Measurements from ENCODE around the gene STK32C. TPM values are rescaled to one million over a fixed set of nuclear protein-coding genes. Genes with fewer than 3 reads are reported as not detected.

The STK32C gene
- total and polyA plus RNA-seq, 2 donors from 2014 or later = 11.6 to 14.4 TPM

- H3K36me3 ChIP-seq (ENCODE audit: control insufficient read depth in 2 of 3, insufficient read depth in 3 of 3, low read length in 3 of 3) = no peaks in the 10 kb centered on the region
- H3K4me1 ChIP-seq (ENCODE audit: control insufficient read depth in 2 of 3, insufficient read depth in 2 of 3, low read depth in 1 of 3, low read length in 3 of 3) = peaks cover 0 to 4% (median 0%) of the 10 kb centered on the region in 3 donors
- peak in 2 of 5 donors; percentile 25 to 43 for DNase-seq
- no peak overlapping the region for H3K9ac ChIP-seq (ENCODE audit: low read length in 3 of 3)
- no peaks in the 10 kb centered on the region for H3K27me3 ChIP-seq (ENCODE audit: control insufficient read depth, insufficient read depth, low read length)
- TF ChIP-seq CTCF (IDR thresholded peaks at IDR 0.05; ENCODE audit: borderline replicate concordance, extremely low read depth, insufficient read depth) = no peak
- no peak overlapping the region for H3K27ac ChIP-seq (ENCODE audit: low read depth in 2 of 2, low read length in 2 of 2)
- intact Hi-C loops (cut with DNase I) = no loop called here
- FAIRE-seq = no peak
- no peak overlapping the region for H3K4me3 ChIP-seq (ENCODE audit: low read length in 3 of 3)
- H3K9me3 ChIP-seq (ENCODE audit: control insufficient read depth in 2 of 3, insufficient read depth in 1 of 3, low read length in 3 of 3) = no peaks in the 10 kb centered on the region
These were observed 15.9 kb downstream of the STK32C start for GRCh38 chr10:132291826-132292225.

- no peaks in the 10 kb centered on the region for H3K36me3 ChIP-seq (ENCODE audit: control insufficient read depth in 2 of 3, insufficient read depth in 3 of 3, low read length in 3 of 3)
- no peak for TF ChIP-seq CTCF (IDR thresholded peaks at IDR 0.05; ENCODE audit: borderline replicate concordance, extremely low read depth, insufficient read depth)
- H3K27ac ChIP-seq (ENCODE audit: low read depth in 2 of 2, low read length in 2 of 2) = no peak overlapping the region
- intact Hi-C loops (cut with DNase I) = no loop called here
- H3K27me3 ChIP-seq (ENCODE audit: control insufficient read depth, insufficient read depth, low read length) = no peaks in the 10 kb centered on the region
- H3K4me3 ChIP-seq (ENCODE audit: low read length in 3 of 3) = no peak overlapping the region
- FAIRE-seq = no peak
- peaks cover 0 to 4% (median 0%) of the 10 kb centered on the region in 3 donors for H3K4me1 ChIP-seq (ENCODE audit: control insufficient read depth in 2 of 3, insufficient read depth in 2 of 3, low read depth in 1 of 3, low read length in 3 of 3)
- no peak overlapping the region for H3K9ac ChIP-seq (ENCODE audit: low read length in 3 of 3)
- no peaks in the 10 kb centered on the region for H3K9me3 ChIP-seq (ENCODE audit: control insufficient read depth in 2 of 3, insufficient read depth in 1 of 3, low read length in 3 of 3)
- peak in 2 of 5 donors; percentile 20 to 54 for DNase-seq
These were observed 17.1 kb downstream of the STK32C start for GRCh38 chr10:132290631-132291030.

DNA sequence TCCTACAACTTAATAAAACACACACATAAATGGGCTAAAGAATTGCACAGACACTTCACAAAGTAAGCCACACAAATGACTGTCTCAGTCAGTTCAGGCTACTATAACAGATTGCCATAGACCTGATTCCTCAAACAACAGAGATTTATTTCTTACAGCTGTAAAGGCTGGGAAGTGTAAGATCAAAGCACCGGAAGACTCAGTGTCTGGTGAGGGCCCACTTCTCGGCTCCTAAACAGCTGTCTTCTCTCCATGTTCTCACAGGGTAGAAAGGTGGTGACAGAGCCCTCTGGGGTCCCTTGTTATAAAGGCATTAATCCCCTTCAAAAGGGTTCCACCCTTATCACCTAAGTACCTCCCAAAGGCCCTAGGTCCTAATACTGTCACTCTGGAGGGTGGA is 18.3 kb downstream of the STK32C start:
- no peaks in the 10 kb centered on the region for H3K27me3 ChIP-seq (ENCODE audit: control insufficient read depth, insufficient read depth, low read length)
- H3K4me3 ChIP-seq (ENCODE audit: low read length in 3 of 3) = no peak overlapping the region
- H3K9me3 ChIP-seq (ENCODE audit: control insufficient read depth in 2 of 3, insufficient read depth in 1 of 3, low read length in 3 of 3) = no peaks in the 10 kb centered on the region
- FAIRE-seq (no peak), DNase-seq (no peak)
- H3K9ac ChIP-seq (ENCODE audit: low read length in 3 of 3) = no peak overlapping the region
- no peak for TF ChIP-seq CTCF (IDR thresholded peaks at IDR 0.05; ENCODE audit: borderline replicate concordance, extremely low read depth, insufficient read depth)
- intact Hi-C loops (cut with DNase I) = no loop called here
- no peaks in the 10 kb centered on the region for H3K36me3 ChIP-seq (ENCODE audit: control insufficient read depth in 2 of 3, insufficient read depth in 3 of 3, low read length in 3 of 3)
- no peak overlapping the region for H3K27ac ChIP-seq (ENCODE audit: low read depth in 2 of 2, low read length in 2 of 2)
- H3K4me1 ChIP-seq (ENCODE audit: control insufficient read depth in 2 of 3, insufficient read depth in 2 of 3, low read depth in 1 of 3, low read length in 3 of 3) = peaks cover 0 to 4% (median 0%) of the 10 kb centered on the region in 3 donors
